Hepatic stellate cell (primary cell): ENCODE measurements around the gene CYB5D1.
"Not testable (repeated sequence)": the region's sequence is repeated elsewhere in the genome, so short reads cannot be mapped to it uniquely, and the experiment has no call there.

Experiments used
- DNase-seq: peaks from one replicate; pipeline ENCODE4 v3.0.0; 2011; ENCODE audit warnings: low spot score

Gene CYB5D1

DNA sequence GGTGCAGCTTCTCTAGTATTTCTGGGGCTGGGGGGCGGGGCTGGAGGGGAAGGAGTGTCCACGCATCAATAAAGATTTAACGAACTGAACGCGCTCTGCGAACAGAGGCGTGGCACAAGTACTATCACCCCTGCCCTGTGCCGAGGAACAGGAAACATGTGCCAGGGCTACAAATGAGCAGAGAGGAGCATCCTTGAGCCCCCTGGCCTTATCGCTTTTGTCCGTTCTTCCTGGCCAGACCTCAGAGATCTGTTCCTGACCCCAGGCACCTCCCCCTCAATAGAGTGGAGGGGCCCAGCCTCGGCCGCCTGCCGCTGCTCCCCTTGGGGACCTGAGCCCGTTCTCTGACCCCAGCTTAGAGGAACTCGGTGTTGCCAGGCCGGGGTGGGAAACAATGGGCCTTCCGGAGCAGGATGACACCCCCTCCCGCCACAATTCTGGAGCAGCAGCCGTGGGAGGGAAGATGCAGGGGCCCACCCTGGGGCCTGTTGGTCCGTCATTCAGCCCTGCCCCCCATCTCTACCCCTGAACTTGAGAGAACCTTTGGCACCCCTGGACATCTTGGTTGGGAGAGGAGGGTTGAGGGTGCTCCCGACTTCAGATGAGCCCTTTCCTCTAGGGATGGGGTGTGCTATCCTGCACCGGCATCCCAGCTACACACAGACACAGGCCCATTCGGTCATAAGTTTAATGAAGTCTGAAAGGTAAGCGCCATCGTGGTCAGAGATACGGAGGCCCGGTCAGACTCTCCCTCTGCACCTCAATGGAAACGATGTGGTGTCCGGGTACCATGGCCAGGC, 1.6 kb upstream of the CYB5D1 start:
- no peak for DNase-seq

DNA sequence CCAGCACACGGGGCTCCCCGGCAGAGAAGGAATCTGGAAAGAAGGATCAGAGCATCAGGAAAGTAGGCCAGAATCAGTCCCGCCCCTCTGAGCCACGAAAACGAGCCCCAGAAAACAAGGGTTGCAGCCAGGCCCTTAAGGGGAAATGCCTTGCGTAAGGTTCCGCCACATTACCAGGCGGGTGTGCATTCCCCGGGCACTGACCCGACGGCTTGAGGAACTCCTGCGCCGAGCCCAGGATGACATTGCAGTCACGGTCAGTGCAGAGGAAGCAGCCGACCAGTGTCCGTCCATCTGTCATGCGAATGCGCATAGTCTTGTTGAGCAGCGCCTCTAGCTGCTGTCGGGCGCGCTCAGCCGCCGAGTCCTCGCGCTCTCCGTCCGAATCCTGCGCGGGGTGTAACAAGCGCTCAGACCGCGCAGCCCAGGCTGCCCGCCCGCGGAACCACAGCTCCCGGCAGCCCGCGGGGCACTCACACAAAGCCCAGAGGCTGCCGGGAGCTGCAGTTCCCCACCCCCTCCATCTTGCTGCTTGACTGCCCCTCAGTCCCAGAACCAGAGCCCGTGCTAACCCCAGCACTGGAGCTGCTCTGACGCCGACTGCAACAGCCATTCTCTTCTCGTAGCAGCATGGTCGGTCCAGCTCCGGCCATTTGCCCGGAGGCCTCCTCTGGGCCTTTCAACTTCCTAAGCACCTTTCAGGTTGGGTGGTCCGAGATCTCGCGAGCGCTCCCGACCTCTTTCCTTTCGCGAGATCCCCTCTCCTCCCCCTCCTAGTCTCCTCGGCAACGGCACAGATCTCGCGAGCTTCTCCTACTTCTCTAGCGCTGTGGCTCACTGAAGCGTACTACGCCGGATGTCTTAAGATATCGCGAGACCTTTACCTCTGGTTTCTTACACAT, 741 bp upstream of the CYB5D1 start, which contains the start of gene NAA38:
Gene NAA38 (minus strand): TSS at position 749 of the 902 bp plus-strand sequence. CDS start 96 bp downstream, at position 653.
- peak; percentile 95 for DNase-seq

DNA sequence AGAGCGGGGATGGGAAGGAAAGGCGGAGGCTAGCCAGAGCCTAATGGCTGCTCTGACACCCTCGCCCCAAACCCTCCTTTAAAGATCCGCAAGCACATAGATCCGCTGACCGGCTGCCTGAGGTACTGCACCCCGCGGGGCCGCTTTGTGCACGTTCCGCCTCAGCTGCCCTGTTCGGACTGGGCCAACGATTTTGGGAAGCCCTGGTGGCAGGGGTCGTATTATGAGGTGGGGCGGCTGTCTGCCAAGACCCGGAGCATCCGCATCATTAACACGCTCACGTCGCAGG, 663 bp downstream of the CYB5D1 start:
- DNase-seq, result no peak

- DNase-seq, result no peak
These were observed 1.2 kb downstream of the CYB5D1 start for GRCh38 chr17:7859028-7859427.

GRCh38 chr17:7862692-7863437, 5.1 kb downstream of the CYB5D1 start:
- peak; percentile 55 for DNase-seq

GRCh38 chr17:7864384-7864783, 6.6 kb downstream of the CYB5D1 start:
- DNase-seq, result not testable (repeated sequence)

DNA sequence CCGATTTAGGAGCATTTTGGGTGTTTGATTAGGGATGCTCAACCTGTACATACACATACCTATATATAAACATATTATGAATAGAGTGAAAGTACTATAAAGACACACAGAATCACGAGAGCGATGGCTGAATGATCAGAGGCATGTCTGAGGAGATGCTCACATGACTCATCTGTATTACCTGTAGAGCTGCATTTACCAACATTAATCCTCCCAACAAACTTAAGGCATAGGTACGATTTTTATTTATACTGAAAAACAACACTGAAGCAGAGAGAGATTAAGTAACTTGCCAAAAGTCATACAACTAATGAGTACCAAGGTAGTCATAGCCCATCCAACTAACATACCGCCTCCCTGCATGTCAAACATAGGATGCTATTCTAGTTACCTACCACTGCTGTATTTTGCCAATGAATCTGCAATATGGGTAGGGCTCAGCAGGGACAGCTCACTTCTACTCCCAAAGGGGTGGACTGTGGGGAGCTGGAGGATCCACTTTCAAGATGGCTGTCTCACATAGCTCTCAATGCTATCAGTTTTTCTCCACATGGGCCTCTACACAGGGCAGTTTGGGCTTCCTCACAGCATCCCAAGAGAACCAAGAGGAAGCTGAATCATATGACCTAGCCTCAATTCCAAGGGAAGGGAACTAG, 7.3 kb downstream of the CYB5D1 start:
- no peak for DNase-seq

GRCh38 chr17:7867881-7868329, 10.1 kb downstream of the CYB5D1 start:
- no peak for DNase-seq

GRCh38 chr17:7873051-7873450, 15.2 kb downstream of the CYB5D1 start:
- no peak for DNase-seq

DNA sequence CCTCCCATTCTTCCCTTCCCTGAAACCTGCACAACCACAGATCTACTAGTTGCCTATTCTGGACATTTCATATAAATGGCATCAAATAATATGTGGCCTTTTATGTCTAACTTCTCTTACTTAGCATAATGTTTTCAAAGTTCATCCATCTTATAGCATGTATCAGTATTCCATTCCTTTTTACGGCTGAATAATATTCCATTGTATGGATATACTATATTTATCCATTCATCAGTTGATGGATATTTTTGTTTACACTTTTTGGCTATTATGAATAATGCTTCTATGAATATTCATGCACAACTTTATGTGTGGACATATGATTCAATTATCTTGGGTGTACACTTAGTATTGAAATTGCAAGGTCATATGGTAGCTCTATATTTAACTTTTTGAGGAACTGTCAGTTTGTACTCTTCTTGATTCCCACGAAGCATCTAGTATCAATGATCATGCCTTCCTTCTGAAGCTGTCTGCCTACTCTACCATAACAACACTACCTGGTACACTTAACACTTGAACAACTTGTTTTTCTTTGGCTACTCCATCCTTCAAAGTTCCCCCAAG, 18.1 kb downstream of the CYB5D1 start:
- no peak for DNase-seq

GRCh38 chr17:7878234-7878633, 20.4 kb downstream of the CYB5D1 start:
- DNase-seq, result no peak

- no peak for DNase-seq
These were observed 22.5 kb downstream of the CYB5D1 start for GRCh38 chr17:7880076-7880868.

- DNase-seq, result no peak
These were observed 23.7 kb downstream of the CYB5D1 start for GRCh38 chr17:7881276-7882054.

DNA sequence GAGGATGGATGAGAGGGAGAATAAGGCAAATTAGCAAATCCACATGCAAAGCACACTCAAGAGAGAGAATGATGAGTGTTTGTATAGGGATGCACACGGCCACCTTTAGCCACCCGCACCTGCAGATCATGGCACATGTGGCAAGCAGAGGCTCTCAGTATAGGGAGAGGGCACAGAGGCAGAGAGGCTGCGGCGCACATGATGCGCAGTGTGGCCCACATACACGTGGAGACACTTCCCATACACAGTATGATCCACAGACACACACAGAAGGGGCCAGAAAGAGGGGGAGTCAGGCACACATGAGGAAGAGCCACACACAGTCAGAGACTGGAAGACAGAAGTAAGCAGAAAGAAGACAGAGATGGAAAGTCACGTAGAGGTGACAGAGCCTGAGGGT, 24.3 kb downstream of the CYB5D1 start:
- no peak for DNase-seq

- DNase-seq, result no peak
These were observed 24.8 kb downstream of the CYB5D1 start for GRCh38 chr17:7882629-7883028.

- DNase-seq, result peak; percentile 39
These were observed 26.1 kb downstream of the CYB5D1 start for GRCh38 chr17:7883781-7884386.

- DNase-seq, result peak; percentile 28
These were observed 27.0 kb downstream of the CYB5D1 start for GRCh38 chr17:7884581-7885366.

DNA sequence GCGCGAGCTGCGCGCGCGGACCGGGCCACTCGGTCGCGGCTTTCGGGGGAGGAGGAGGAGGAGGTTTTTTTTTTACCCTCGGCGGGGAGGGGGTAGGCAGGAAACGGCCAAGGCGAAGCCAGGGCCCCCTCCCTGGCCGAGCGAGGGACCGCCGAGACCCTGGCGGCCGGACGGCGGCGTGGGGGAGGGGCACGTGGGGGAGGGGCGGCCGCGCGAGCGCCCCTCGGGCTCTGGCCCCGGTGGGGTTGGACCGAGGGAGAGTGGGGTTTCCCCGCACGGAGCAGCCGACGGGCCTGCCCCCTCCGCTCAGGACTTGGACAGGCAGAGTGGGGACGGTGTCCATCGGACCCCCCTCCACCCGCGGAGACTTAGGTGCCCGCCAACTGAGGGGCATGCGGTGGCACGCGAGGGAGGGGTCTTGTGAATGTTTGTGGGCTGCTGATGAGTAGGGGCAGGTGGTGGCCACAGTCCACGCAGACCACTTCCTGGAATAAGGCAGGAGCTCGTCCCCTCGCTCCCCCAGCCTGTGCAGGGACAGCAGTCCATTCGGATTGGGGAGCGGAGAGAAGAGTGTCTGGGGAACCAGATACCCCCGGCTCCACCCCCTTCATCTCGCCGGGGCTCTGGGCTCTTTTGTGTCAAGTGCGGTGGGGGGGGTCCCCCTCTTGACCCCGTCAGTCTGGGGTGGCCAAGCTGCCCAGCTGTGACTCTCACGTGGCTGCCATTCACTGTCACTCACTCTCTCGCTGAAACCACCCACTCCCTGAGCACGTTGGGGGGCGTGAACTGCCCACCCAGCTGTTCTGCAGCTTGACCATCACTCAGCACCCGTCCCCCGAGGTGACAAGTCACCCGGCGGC, 27.8 kb downstream of the CYB5D1 start:
- DNase-seq, result peak; percentile 57
